ES-I3 (cell line): ENCODE measurements around the gene LDLRAD4.

Experiments
- H3K36me3 ChIP-seq: 2 replicates; pipeline ENCODE4 v1.6.1; 2013; ENCODE audit warnings: mild to moderate bottlenecking, low read length, control low read depth, moderate library complexity; ENCODE audit not compliant: insufficient read depth
- H3K4me1 ChIP-seq: 2 replicates; pipeline ENCODE4 v1.6.1; 2013; ENCODE audit warnings: mild to moderate bottlenecking, control low read depth, low read length; ENCODE audit not compliant: insufficient read depth
- H3K9ac ChIP-seq: 2 replicates; pipeline ENCODE4 v1.6.1; 2013; ENCODE audit warnings: low read depth, mild to moderate bottlenecking, low read length, moderate library complexity
- H3K9me3 ChIP-seq: 2 replicates; pipeline ENCODE4 v1.6.1; 2013; ENCODE audit warnings: mild to moderate bottlenecking, low read length, moderate library complexity; ENCODE audit not compliant: control insufficient read depth, insufficient read depth

The LDLRAD4 gene

DNA sequence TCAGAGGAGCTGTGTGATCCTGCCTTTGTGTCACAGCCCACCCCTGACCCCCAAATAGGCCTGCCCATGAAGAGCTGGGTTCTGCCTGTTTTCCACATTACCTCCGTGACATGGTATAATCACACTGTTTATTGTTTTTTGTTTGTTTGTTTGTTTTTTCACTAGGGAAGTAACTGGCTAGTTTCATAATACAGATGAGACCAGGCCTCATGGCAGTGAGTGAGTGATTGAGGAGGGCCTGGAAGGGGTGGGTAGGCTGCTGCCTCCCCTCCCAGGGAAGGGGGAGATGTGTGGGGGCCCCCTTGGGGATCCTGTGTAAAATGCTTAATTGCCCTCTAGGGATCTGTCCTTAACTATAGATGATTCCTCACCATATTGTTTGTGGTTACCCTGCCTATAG is 190.5 kb downstream of the LDLRAD4 start:
- no peaks in the 10 kb centered on the region for H3K36me3 ChIP-seq
- no peaks in the 10 kb centered on the region for H3K4me1 ChIP-seq
- H3K9me3 ChIP-seq: no peaks in the 10 kb centered on the region; the same call in 1 of the 2 replicates
- H3K9ac ChIP-seq: no peak overlapping the region

DNA sequence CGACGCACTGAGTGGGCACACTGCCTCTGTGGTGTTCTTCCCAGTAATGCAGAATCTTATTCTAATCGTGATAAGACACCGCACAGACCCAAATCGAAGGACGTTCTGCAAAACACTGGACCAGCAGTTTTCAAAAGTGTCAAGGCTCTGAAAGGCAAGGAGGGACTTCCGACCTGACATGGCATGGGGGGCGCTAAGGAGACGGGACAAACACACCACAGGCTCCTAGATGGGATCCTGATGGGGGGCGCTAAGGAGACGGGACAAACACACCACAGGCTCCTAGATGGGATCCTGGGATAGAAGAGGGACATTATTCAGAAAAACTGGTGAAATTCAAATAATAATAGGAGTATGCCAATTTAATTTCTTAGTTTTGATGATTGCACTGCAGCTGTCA is 191.4 kb downstream of the LDLRAD4 start:
- Histone ChIP-seq H3K9ac (no peak overlapping the region), H3K9me3 (no peaks in the 10 kb centered on the region; the same call in 1 of the 2 replicates), H3K4me1 (0 out of 2 replicates have a peak, but pooled peaks cover 8% of the 10 kb centered on the region), H3K36me3 (no peaks in the 10 kb centered on the region)

DNA sequence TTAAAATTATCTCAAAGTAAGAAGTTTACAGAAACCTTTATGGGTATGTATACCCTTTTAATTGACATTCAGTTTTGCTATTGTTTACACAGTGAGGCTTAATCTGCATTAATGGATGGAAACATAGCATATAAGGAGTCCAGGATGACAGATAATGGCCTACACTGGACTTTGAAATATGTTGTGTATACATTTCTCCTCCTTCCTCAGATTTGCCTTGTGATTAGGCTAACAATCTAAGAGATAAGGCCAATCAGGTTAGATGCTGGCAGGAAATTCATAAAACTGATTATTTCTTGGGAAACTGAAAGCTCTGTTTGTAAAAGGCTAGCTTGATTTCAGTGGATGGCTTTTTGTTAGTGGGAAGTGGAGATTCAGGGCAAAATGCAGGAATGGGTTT is 191.9 kb downstream of the LDLRAD4 start:
- Histone ChIP-seq H3K9ac (no peak overlapping the region), H3K4me1 (0 out of 2 replicates have a peak, but pooled peaks cover 8% of the 10 kb centered on the region), H3K36me3 (no peaks in the 10 kb centered on the region), H3K9me3 (no peaks in the 10 kb centered on the region; the same call in 1 of the 2 replicates)

DNA sequence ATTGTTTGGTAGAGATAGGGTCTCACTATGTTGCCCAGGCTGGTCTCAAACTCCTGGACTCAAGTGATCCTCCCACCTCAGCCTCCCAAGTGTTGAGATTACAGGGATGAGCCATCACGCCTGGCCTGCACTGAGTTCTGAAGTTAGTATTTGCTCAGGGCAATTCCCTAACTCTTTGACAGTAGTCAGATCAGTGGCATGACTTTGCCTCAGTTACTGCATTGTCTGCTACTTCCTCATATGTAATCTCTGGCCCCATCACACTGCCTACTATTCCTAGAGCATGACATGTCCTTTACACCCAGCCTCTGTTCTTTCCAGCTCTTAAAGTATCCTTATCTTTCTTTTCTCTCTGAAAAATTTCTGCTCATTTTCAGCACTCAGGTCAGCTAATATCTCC is 193.5 kb downstream of the LDLRAD4 start:
- Histone ChIP-seq H3K4me1 (0 out of 2 replicates have a peak, but pooled peaks cover 8% of the 10 kb centered on the region), H3K9ac (no peak overlapping the region), H3K36me3 (no peaks in the 10 kb centered on the region), H3K9me3 (no peaks in the 10 kb centered on the region; the same call in 1 of the 2 replicates)

DNA sequence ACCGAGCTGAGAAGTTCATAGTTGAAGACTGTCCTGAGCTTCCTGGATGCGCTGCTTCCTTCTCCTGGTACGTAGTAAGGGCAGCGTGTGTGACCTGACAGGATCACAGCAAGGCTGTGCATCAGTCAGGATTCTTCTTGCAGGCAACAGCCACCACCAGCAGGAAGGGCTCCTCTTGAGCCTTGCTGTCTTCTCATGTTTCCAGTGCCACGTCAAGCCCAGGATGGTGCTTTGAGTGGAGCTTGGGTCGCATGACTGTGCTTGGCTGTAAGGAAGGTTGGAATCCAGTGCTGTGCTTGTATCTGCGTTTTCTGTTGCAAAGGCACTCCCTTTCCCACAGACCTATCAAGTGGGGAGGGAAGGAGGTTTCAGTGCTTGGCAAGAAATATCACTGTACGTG is 194.3 kb downstream of the LDLRAD4 start:
- H3K9me3 ChIP-seq: no peaks in the 10 kb centered on the region; the same call in 1 of the 2 replicates
- 0 out of 2 replicates have a peak, but pooled peaks cover 8% of the 10 kb centered on the region for H3K4me1 ChIP-seq
- H3K9ac ChIP-seq: no peak overlapping the region
- no peaks in the 10 kb centered on the region for H3K36me3 ChIP-seq

DNA sequence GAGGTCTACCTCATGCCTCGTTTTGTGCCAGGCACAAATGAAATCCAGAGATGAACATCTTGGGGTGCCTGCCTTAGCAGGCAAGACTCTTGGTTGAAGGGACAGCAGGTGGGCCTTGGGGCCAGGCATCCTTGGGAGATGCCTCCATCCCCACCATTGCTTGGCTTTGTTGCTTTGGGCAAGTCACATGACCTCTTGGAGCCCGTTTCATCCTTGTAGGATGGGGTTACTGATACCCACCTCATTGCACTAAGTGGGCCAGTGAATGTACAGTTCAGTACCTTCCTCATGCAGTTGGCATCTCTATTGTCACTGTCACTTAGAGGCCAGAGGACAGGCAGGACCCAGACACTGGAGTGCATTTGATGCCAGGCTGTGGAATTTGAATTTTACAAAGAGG is 195.5 kb downstream of the LDLRAD4 start:
- Histone ChIP-seq H3K4me1 (0 out of 2 replicates have a peak, but pooled peaks cover 8% of the 10 kb centered on the region), H3K9me3 (no peaks in the 10 kb centered on the region; the same call in 1 of the 2 replicates), H3K36me3 (no peaks in the 10 kb centered on the region), H3K9ac (no peak overlapping the region)

DNA sequence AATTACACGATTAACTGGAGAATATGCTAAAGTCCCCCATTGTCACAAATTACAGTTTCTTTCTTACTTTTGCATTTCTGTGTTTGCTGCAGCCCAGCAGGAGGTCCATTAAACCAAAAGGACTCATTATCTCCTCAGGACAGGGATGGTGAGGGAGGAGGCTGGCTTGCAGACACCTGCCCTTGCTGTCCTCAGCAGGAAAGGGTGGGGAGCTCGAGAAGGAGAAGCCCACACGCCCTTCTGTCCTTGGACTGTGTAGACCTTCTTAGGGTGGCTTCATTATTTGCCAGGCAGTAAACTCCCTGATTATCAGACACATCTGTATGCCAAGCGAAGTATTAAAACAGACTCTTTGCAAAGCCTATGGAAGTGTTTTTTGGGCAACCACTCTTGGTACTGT is 196.0 kb downstream of the LDLRAD4 start:
- no peaks in the 10 kb centered on the region for H3K36me3 ChIP-seq
- no peaks in the 10 kb centered on the region; the same call in 1 of the 2 replicates for H3K9me3 ChIP-seq
- no peak overlapping the region for H3K9ac ChIP-seq

DNA sequence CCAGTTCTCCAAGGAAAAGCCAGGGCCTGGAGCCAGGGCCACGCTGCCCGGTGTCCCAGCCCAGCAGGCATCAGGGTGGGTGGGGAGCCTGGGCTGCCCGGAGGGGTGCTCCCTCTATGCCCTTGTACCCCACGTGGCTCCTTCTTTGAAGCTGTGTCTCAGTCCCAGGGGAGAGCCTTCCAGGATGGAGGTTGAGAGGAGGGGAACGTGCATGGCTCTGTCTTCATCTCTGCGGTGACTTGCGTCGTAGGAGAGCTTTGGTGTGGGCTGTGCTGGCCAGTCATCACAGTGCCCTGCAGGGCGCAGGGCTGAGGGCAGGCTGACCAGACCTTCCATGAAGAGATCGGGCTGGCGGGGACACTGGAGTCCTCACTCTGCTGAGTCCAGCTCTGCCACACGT is 197.2 kb downstream of the LDLRAD4 start:
- 0 out of 2 replicates have a peak, but pooled peaks cover 8% of the 10 kb centered on the region for H3K4me1 ChIP-seq

More for the DNA sequence above, 196.0 kb downstream of the LDLRAD4 start:
- H3K4me1 ChIP-seq: 0 out of 2 replicates have a peak, but pooled peaks cover 8% of the 10 kb centered on the region

DNA sequence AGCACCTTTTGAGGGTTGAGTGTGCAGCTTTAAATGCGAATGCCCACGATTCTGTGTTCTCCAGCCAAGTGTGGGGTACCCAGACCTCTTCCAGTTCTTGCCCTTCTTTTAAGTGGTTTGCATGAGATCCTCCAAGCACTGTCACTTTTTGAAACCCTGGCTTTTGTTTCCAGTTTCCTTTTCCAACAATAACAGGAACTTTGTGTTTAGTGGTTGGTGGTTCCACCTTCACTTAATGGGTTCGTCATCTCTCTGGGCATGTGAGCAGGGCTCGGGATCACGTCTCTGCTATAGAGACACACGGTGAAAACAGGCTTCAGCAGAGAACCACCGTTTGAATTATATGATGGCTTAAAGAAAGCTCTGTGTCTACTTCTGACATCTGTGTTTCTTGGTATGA is 197.6 kb downstream of the LDLRAD4 start:
- H3K9me3 ChIP-seq: no peaks in the 10 kb centered on the region; the same call in 1 of the 2 replicates
- H3K9ac ChIP-seq: no peak overlapping the region
- H3K36me3 ChIP-seq: no peaks in the 10 kb centered on the region
- 0 out of 2 replicates have a peak, but pooled peaks cover 8% of the 10 kb centered on the region for H3K4me1 ChIP-seq

More for the DNA sequence above, 197.2 kb downstream of the LDLRAD4 start:
- Histone ChIP-seq H3K9me3 (no peaks in the 10 kb centered on the region; the same call in 1 of the 2 replicates), H3K36me3 (no peaks in the 10 kb centered on the region), H3K9ac (no peak overlapping the region)

DNA sequence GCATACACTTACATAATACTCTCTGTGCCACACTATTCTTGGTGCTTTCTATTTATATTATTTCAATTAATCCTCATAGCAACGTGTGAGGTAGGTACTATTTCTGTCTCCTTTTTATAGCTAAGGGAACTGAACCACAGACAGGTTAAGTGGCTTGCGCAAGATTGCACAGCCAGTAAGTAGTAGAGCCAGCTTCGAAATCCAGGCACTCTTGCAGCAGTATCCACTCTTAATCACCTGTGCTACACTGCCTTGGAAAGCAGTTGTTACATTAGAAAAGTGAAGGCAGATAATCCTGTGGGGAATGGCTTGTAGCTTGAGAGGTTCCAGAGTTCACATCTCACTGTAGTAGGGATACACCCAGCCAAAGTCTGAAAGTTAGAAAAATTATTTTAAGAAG is 198.3 kb downstream of the LDLRAD4 start:
- Histone ChIP-seq H3K9me3 (no peaks in the 10 kb centered on the region; the same call in 1 of the 2 replicates), H3K4me1 (0 out of 2 replicates have a peak, but pooled peaks cover 8% of the 10 kb centered on the region), H3K36me3 (no peaks in the 10 kb centered on the region), H3K9ac (no peak overlapping the region)

DNA sequence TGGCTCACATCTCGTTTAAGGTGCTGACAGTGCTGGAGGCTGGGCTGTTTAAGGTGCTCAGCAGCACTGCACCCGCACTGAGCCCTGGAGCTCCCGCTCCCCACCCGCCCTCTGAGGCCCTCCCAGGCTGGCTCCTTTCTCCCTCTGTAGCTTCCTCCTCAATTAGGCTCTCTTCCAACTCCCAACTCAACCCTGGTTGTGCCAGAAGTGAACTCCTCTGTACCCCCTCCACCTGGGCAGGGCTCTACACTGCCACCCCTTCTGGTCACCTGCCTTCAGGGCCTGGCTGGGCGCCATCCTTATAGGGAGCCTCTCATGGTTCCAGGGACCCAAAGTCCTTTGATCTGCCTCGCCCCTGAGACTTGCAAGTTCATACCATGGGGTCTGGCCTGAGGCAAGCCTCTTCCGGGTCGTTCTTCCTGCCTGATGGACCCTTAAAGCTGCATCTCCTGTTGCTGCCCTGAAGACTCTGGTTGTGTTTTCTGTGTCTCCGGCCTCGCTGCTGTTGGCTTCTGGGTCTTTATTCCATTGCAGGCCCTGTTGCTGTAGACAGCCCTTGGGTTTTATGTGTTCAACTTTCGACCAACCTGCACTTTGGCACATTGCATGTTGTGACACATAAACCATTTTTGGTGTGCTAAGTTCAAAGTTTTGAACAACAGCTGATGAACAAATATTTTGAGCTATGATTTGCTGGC is 199.6 kb downstream of the LDLRAD4 start:
- H3K4me1 ChIP-seq: 0 out of 2 replicates have a peak, but pooled peaks cover 8% of the 10 kb centered on the region
- H3K9ac ChIP-seq: no peak overlapping the region
- no peaks in the 10 kb centered on the region for H3K36me3 ChIP-seq
- no peaks in the 10 kb centered on the region for H3K9me3 ChIP-seq

DNA sequence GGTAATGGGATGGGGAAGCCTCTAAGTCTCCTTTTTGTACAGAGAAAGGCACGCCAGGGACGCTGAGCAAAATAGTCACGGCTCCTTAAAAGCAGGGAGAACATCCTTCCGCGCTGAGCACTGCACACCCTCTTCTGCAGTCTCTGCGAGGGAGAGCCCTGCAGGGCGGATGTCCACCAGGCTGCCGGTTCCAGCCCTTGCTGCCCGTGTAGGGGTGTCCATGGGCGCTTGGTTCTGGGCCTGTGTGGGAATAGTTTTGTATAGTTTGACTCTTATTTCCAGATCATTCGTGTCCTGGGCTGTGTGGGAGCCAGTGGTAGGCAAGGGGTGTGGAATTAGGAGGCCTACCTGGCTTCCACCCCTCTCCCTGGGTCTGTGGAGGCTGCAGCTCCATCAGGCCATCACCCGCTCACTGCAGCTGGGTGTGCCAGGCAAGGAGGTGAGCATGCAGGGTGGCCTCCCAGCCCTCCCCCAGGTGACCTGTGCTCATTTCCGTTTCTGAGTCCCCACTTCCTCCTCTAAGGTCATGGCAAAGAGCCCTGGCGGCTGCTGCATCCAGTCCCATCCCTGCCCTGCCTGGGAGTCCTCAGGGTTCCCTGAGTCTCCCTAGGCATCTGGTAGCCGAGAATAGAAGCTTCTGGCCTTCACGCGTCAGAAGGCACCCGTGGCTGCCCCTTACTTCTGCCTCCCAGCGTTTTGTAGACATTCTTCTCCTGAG is 202.6 kb downstream of the LDLRAD4 start:
- Histone ChIP-seq H3K36me3 (no peaks in the 10 kb centered on the region), H3K9me3 (no peaks in the 10 kb centered on the region), H3K4me1 (peaks cover 3% of the 10 kb centered on the region; the same call in 1 of the 2 replicates), H3K9ac (no peak overlapping the region)

DNA sequence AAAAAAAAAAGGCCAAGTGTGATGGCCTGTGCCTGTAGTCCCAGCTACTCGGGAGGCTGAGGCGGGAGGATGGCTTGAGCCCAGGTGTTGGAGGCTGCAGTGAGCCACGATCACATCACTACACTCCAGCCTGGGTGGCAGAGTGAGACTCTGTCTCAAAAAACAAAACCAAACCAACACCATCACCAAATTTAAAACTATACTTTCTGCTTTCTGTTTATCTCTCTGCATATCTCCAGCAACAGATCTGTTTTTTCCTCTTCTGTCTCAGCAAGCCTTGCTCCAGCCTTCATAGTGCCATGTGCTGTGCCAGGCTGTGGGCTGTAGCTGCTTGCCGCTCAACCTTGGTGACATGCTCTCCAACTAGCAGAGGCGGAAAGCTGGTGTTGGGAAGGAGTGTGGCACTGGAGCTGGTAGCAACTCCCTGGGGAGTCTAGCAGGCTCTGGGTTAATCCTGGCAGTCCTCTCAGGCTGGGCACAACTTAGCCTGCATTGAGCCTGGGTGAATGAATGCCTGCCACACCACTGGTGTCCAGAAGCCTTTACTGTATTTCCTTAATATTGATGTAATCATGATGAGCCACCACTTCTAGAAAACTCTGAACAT is 204.1 kb downstream of the LDLRAD4 start:
- peaks cover 3% of the 10 kb centered on the region; the same call in 1 of the 2 replicates for H3K4me1 ChIP-seq
- H3K36me3 ChIP-seq: no peaks in the 10 kb centered on the region
- no peaks in the 10 kb centered on the region for H3K9me3 ChIP-seq
- no peak overlapping the region for H3K9ac ChIP-seq

DNA sequence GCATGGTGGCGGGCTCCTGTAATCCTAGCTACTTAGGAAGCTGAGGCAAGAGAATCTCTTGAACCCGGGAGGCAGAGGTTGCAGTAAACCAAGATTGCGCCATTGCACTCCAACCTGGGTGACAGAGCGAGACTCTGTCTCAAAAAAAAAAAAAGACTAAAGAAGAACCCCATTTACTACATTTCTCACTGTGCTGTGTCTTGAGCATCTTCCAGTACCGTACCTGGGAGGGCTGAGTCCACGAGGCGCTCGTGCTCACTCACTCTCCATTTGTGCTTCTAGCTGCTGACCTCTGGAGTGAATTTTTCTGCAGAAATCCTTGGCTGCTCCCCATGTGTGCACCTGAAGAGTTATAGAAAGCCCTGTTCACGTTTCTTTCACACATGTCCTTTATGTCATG is 204.8 kb downstream of the LDLRAD4 start:
- Histone ChIP-seq H3K9me3 (no peaks in the 10 kb centered on the region), H3K36me3 (no peaks in the 10 kb centered on the region), H3K9ac (no peak overlapping the region), H3K4me1 (peaks cover 3% of the 10 kb centered on the region; the same call in 1 of the 2 replicates)
